ENCODE results near the gene GNAT3.

Gene GNAT3

GRCh38 chr7:80511964-80512363 lies at the start of gene GNAT3:
Gene GNAT3 (minus strand): TSS chr7:80512064. CDS start chr7:80511926, 138 bp downstream.
- no peak for TF ChIP-seq ZNF274 (IDR thresholded peaks at IDR 0.05; ENCODE audit: low read depth, low read length)
- H3K4me3 ChIP-seq (ENCODE audit: low read length) = no peak within 1 kb of the TSS

- TF ChIP-seq ZNF274 (IDR thresholded peaks at IDR 0.05; ENCODE audit: low read depth, low read length) = no peak
- H3K4me3 ChIP-seq (ENCODE audit: low read length) = no peak overlapping the region
Observed at GRCh38 chr7:80558116-80558515, 46.3 kb upstream of the GNAT3 start.

- no peak for TF ChIP-seq ZNF274 (IDR thresholded peaks at IDR 0.05; ENCODE audit: low read depth, low read length)
- H3K4me3 ChIP-seq (ENCODE audit: low read length) = no peak overlapping the region
Observed at GRCh38 chr7:80552031-80552694, 40.3 kb upstream of the GNAT3 start.

- H3K4me3 ChIP-seq (ENCODE audit: low read length) = no peak overlapping the region
- no peak for TF ChIP-seq ZNF274 (IDR thresholded peaks at IDR 0.05; ENCODE audit: low read depth, low read length)
Observed at GRCh38 chr7:80550005-80550404, 38.1 kb upstream of the GNAT3 start.

GRCh38 chr7:80548840-80549530 lies 37.1 kb upstream of the GNAT3 start:
- no peak overlapping the region for H3K4me3 ChIP-seq (ENCODE audit: low read length)
- TF ChIP-seq ZNF274 (IDR thresholded peaks at IDR 0.05; ENCODE audit: low read depth, low read length) = no peak

- no peak overlapping the region for H3K4me3 ChIP-seq (ENCODE audit: low read length)
- TF ChIP-seq ZNF274 (IDR thresholded peaks at IDR 0.05; ENCODE audit: low read depth, low read length) = no peak
Observed at GRCh38 chr7:80542398-80542797, 30.5 kb upstream of the GNAT3 start.

GRCh38 chr7:80540836-80541235 lies 29.0 kb upstream of the GNAT3 start:
- no peak overlapping the region for H3K4me3 ChIP-seq (ENCODE audit: low read length)
- TF ChIP-seq ZNF274 (IDR thresholded peaks at IDR 0.05; ENCODE audit: low read depth, low read length) = no peak

- no peak for TF ChIP-seq ZNF274 (IDR thresholded peaks at IDR 0.05; ENCODE audit: low read depth, low read length)
Observed at GRCh38 chr7:80537091-80537490, 25.2 kb upstream of the GNAT3 start.

GRCh38 chr7:80536426-80536825 lies 24.6 kb upstream of the GNAT3 start:
- H3K4me3 ChIP-seq (ENCODE audit: low read length) = no peak overlapping the region
- no peak for TF ChIP-seq ZNF274 (IDR thresholded peaks at IDR 0.05; ENCODE audit: low read depth, low read length)

More at GRCh38 chr7:80537091-80537490, 25.2 kb upstream of the GNAT3 start:
- H3K4me3 ChIP-seq (ENCODE audit: low read length) = no peak overlapping the region

GRCh38 chr7:80533287-80533686 lies 21.4 kb upstream of the GNAT3 start:
- no peak for TF ChIP-seq ZNF274 (IDR thresholded peaks at IDR 0.05; ENCODE audit: low read depth, low read length)
- H3K4me3 ChIP-seq (ENCODE audit: low read length) = no peak overlapping the region

- TF ChIP-seq ZNF274 (IDR thresholded peaks at IDR 0.05; ENCODE audit: low read depth, low read length) = no peak
- H3K4me3 ChIP-seq (ENCODE audit: low read length) = no peak overlapping the region
Observed at GRCh38 chr7:80532153-80532552, 20.3 kb upstream of the GNAT3 start.

- no peak for TF ChIP-seq ZNF274 (IDR thresholded peaks at IDR 0.05; ENCODE audit: low read depth, low read length)
- no peak overlapping the region for H3K4me3 ChIP-seq (ENCODE audit: low read length)
Observed at GRCh38 chr7:80530136-80530535, 18.3 kb upstream of the GNAT3 start.

GRCh38 chr7:80529362-80529761 lies 17.5 kb upstream of the GNAT3 start:
- no peak for TF ChIP-seq ZNF274 (IDR thresholded peaks at IDR 0.05; ENCODE audit: low read depth, low read length)
- H3K4me3 ChIP-seq (ENCODE audit: low read length) = no peak overlapping the region

GRCh38 chr7:80528689-80529088 lies 16.8 kb upstream of the GNAT3 start:
- no peak for TF ChIP-seq ZNF274 (IDR thresholded peaks at IDR 0.05; ENCODE audit: low read depth, low read length)
- H3K4me3 ChIP-seq (ENCODE audit: low read length) = no peak overlapping the region

GRCh38 chr7:80526472-80526871 lies 14.6 kb upstream of the GNAT3 start:
- TF ChIP-seq ZNF274 (IDR thresholded peaks at IDR 0.05; ENCODE audit: low read depth, low read length) = no peak
- H3K4me3 ChIP-seq (ENCODE audit: low read length) = no peak overlapping the region

Data from GM08714 (cell line).